ENCODE results near the gene MT1HL1. TPM values are rescaled to one million over a fixed set of nuclear protein-coding genes. Genes with fewer than 3 reads are reported as not detected.

MT1HL1 gene
- not detected for polyA plus RNA-seq (2012; ENCODE audit: insufficient read depth, insufficient read length)

GRCh38 chr1:237004116-237004515, at the start of gene MT1HL1:
Gene MT1HL1 (minus strand): TSS chr1:237004441. CDS start chr1:237004372, 69 bp downstream.
- DNase-seq (ENCODE audit: low read depth, low spot score) = no peak
- H3K4me3 ChIP-seq (ENCODE audit: low read length) = no peak within 1 kb of the TSS

GRCh38 chr1:237050915-237051314, 46.7 kb upstream of the MT1HL1 start:
- no peak overlapping the region for H3K4me3 ChIP-seq (ENCODE audit: low read length)
- DNase-seq (ENCODE audit: low read depth, low spot score) = no peak

GRCh38 chr1:237050185-237050584, 45.9 kb upstream of the MT1HL1 start:
- H3K4me3 ChIP-seq (ENCODE audit: low read length) = no peak overlapping the region
- no peak for DNase-seq (ENCODE audit: low read depth, low spot score)

GRCh38 chr1:237048803-237049202, 44.6 kb upstream of the MT1HL1 start:
- no peak overlapping the region for H3K4me3 ChIP-seq (ENCODE audit: low read length)
- DNase-seq (ENCODE audit: low read depth, low spot score) = no peak

- H3K4me3 ChIP-seq (ENCODE audit: low read length) = no peak overlapping the region
- DNase-seq (ENCODE audit: low read depth, low spot score) = no peak
Observed at GRCh38 chr1:237045278-237046016, 41.2 kb upstream of the MT1HL1 start.

- no peak overlapping the region for H3K4me3 ChIP-seq (ENCODE audit: low read length)
- no peak for DNase-seq (ENCODE audit: low read depth, low spot score)
Observed at GRCh38 chr1:237043846-237044636, 39.8 kb upstream of the MT1HL1 start.

- no peak for DNase-seq (ENCODE audit: low read depth, low spot score)
- H3K4me3 ChIP-seq (ENCODE audit: low read length) = no peak overlapping the region
Observed at GRCh38 chr1:237042892-237043576, 38.8 kb upstream of the MT1HL1 start.

- no peak for DNase-seq (ENCODE audit: low read depth, low spot score)
- H3K4me3 ChIP-seq (ENCODE audit: low read length) = no peak overlapping the region
Observed at GRCh38 chr1:237042526-237042891, 38.3 kb upstream of the MT1HL1 start.

- H3K4me3 ChIP-seq (ENCODE audit: low read length) = no peak within 1 kb of the TSS
- DNase-seq (ENCODE audit: low read depth, low spot score) = no peak
Observed at GRCh38 chr1:237041795-237042525, 37.7 kb upstream of the MT1HL1 start, which contains the start of gene RYR2. Gene RYR2 (plus strand): TSS chr1:237042184. CDS start chr1:237042522, 338 bp downstream.

GRCh38 chr1:237041461-237041794, 37.2 kb upstream of the MT1HL1 start:
- no peak for DNase-seq (ENCODE audit: low read depth, low spot score)
- no peak overlapping the region for H3K4me3 ChIP-seq (ENCODE audit: low read length)

GRCh38 chr1:237040823-237041222, 36.6 kb upstream of the MT1HL1 start:
- no peak for DNase-seq (ENCODE audit: low read depth, low spot score)
- no peak overlapping the region for H3K4me3 ChIP-seq (ENCODE audit: low read length)

- H3K4me3 ChIP-seq (ENCODE audit: low read length) = no peak overlapping the region
- no peak for DNase-seq (ENCODE audit: low read depth, low spot score)
Observed at GRCh38 chr1:237038211-237038610, 34.0 kb upstream of the MT1HL1 start.

- DNase-seq (ENCODE audit: low read depth, low spot score) = no peak
- H3K4me3 ChIP-seq (ENCODE audit: low read length) = no peak overlapping the region
Observed at GRCh38 chr1:237035759-237036158, 31.5 kb upstream of the MT1HL1 start.

GRCh38 chr1:237033804-237034203, 29.6 kb upstream of the MT1HL1 start:
- H3K4me3 ChIP-seq (ENCODE audit: low read length) = no peak overlapping the region
- DNase-seq (ENCODE audit: low read depth, low spot score) = no peak

GRCh38 chr1:237033061-237033460, 28.8 kb upstream of the MT1HL1 start:
- DNase-seq (ENCODE audit: low read depth, low spot score) = no peak

GRCh38 chr1:237032029-237032428, 27.8 kb upstream of the MT1HL1 start:
- H3K4me3 ChIP-seq (ENCODE audit: low read length) = no peak overlapping the region
- DNase-seq (ENCODE audit: low read depth, low spot score) = no peak

More at GRCh38 chr1:237033061-237033460, 28.8 kb upstream of the MT1HL1 start:
- H3K4me3 ChIP-seq (ENCODE audit: low read length) = no peak overlapping the region

- no peak overlapping the region for H3K4me3 ChIP-seq (ENCODE audit: low read length)
- no peak for DNase-seq (ENCODE audit: low read depth, low spot score)
Observed at GRCh38 chr1:237031480-237031879, 27.2 kb upstream of the MT1HL1 start.

- DNase-seq (ENCODE audit: low read depth, low spot score) = no peak
- H3K4me3 ChIP-seq (ENCODE audit: low read length) = no peak overlapping the region
Observed at GRCh38 chr1:237029850-237030535, 25.8 kb upstream of the MT1HL1 start.

GRCh38 chr1:237029240-237029639, 25.0 kb upstream of the MT1HL1 start:
- no peak for DNase-seq (ENCODE audit: low read depth, low spot score)
- H3K4me3 ChIP-seq (ENCODE audit: low read length) = no peak overlapping the region

All from Jurkat, Clone E6-1 (cell line).